HepG2 (cell line): ENCODE measurements around the gene RORC. TPM values are rescaled to one million over a fixed set of nuclear protein-coding genes. Genes with fewer than 3 reads are reported as not detected.
"Not testable (repeated sequence)": the region's sequence is repeated elsewhere in the genome, so short reads cannot be mapped to it uniquely, and the experiment has no call there.

Experiments
- ATAC-seq: fragments of 200-7000 bp; cut with Tn5 transposase; 3 replicates; pipeline ENCODE4 v1.9.1; 2020; ENCODE audit warnings: mild to moderate bottlenecking, moderate library complexity
- BruUV-seq: library from RNA; stranded (reverse); fragments of 400-500 nt; replicated peaks from 2 replicates; lab custom pipeline; 2021; lab: Mats Ljungman, UMichigan
- CTCF ChIA-PET: fragments of 300-600 bp; formaldehyde crosslinking; extraction: SDS; loops from one replicate; lab custom pipeline; 2021; ENCODE audit warnings: low total read pairs, inconsistent platforms, low intra/inter-chr PET ratio; lab: Yijun Ruan, JAX
- POLR2A ChIA-PET: fragments of 350-600 bp; sonication (Branson Sonifier 250); formaldehyde crosslinking; loops from one replicate; lab custom pipeline; 2020; ENCODE audit warnings: antibody characterized with exemption, inconsistent platforms; lab: Yijun Ruan, JAX
- DNase-seq: peaks from one replicate; pipeline ENCODE4 v3.0.0-alpha.2; 2015; ENCODE audit warnings: low spot score
- FAIRE-seq: peaks from 3 replicates; lab custom pipeline; 2011; peaks lifted over from hg19 to GRCh38; lab: Jason Lieb, UNC
- H2AFZ ChIP-seq: one replicate; pipeline ENCODE4 v1.6.1; 2011; ENCODE audit warnings: low read length, inconsistent platforms
- H3K27ac ChIP-seq: fragments of 300-600 bp; 3 replicates; pipeline ENCODE4 v1.8.0; 2011; ENCODE audit warnings: mixed run types, mild to moderate bottlenecking, mixed read lengths, low read length, inconsistent platforms; ENCODE audit not compliant: insufficient read depth; ENCODE audit errors: extremely low read length
- H3K27me3 ChIP-seq, 2 experiments: fragments of 200-600 bp in 1 of 2; 2 replicates in 1 of 2; 3 replicates in 1 of 2; pipeline versions ENCODE4 v1.6.0 to v1.8.0; 2011; ENCODE audit warnings: low read length in 2 of 2, mild to moderate bottlenecking in 2 of 2, moderate library complexity in 2 of 2, inconsistent platforms in 1 of 2; ENCODE audit not compliant: insufficient read depth in 2 of 2, control insufficient read depth in 1 of 2
- H3K36me3 ChIP-seq, 2 experiments: fragments of 200-600 bp in 1 of 2; replicated peaks in 1 of 2; 2 replicates in 1 of 2; 3 replicates in 1 of 2; pipeline versions ENCODE4 v1.5.1 to v1.8.0; 2011; ENCODE audit warnings: low read length in 2 of 2, inconsistent platforms in 1 of 2; ENCODE audit not compliant: insufficient read depth in 2 of 2, control insufficient read depth in 1 of 2
- H3K4me1 ChIP-seq: 2 replicates; pipeline ENCODE4 v1.5.1; 2012; ENCODE audit warnings: low read length, inconsistent platforms; ENCODE audit not compliant: insufficient read depth
- H3K4me2 ChIP-seq: 2 replicates; pipeline ENCODE4 v1.6.0; 2011; ENCODE audit warnings: low read depth, low read length, inconsistent platforms
- H3K4me3 ChIP-seq, 3 experiments: fragments of 200-600 bp in 1 of 3; sonication (generic), shearing (Covaris generic) in 1 of 3; replicated peaks in 1 of 3; 2 replicates each; pipeline ENCODE4 v1.5.1; 2011 to 2016; ENCODE audit warnings: low read length in 3 of 3, inconsistent platforms in 2 of 3, low read depth in 2 of 3, mild to moderate bottlenecking in 2 of 3, control low read depth in 1 of 3, mixed read lengths in 1 of 3; ENCODE audit not compliant: insufficient read depth in 1 of 3
- H3K79me2 ChIP-seq: one replicate; pipeline ENCODE4 v1.6.1; 2011; ENCODE audit warnings: low read length, inconsistent platforms; ENCODE audit not compliant: insufficient read depth
- H3K9ac ChIP-seq: 2 replicates; pipeline ENCODE4 v1.6.0; 2011; ENCODE audit warnings: mild to moderate bottlenecking, low read depth, low read length, inconsistent platforms; ENCODE audit not compliant: insufficient read depth
- H3K9me3 ChIP-seq: 2 replicates; pipeline ENCODE4 v1.5.1; 2012; ENCODE audit warnings: mild to moderate bottlenecking, low read length
- H4K20me1 ChIP-seq: 2 replicates; pipeline ENCODE4 v1.6.0; 2011; ENCODE audit warnings: inconsistent platforms, mild to moderate bottlenecking, low read length, moderate library complexity; ENCODE audit not compliant: insufficient read depth
- CHCHD3 ChIP-seq: sonication (generic); formaldehyde crosslinking; IDR thresholded peaks from 2 replicates; pipeline ENCODE4 v1.8.0; 2022; ENCODE audit warnings: mild to moderate bottlenecking, missing genetic modification reagents, moderate library complexity
- HNF4G ChIP-seq, 2 experiments: sonication (generic) in 1 of 2; formaldehyde crosslinking in 1 of 2; IDR thresholded peaks; 2 replicates each; pipeline versions ENCODE4 v1.4.0 to v1.6.1; 2011 to 2020; ENCODE audit warnings: borderline replicate concordance in 2 of 2, low read depth in 2 of 2, mild to moderate bottlenecking in 2 of 2, low read length in 1 of 2, missing genetic modification reagents in 1 of 2, moderate library complexity in 1 of 2
- MAFK ChIP-seq, 2 experiments: IDR thresholded peaks in 1 of 2; conservative IDR thresholded peaks in 1 of 2; 2 replicates each; pipeline ENCODE4 v1.6.1; 2011; ENCODE audit warnings: improper control_type of control experiment in 2 of 2, low read length in 2 of 2
- SALL2 ChIP-seq: sonication (generic); formaldehyde crosslinking; IDR thresholded peaks from 2 replicates; pipeline ENCODE4 v1.8.1; 2023; ENCODE audit warnings: mild to moderate bottlenecking, missing genetic modification reagents, inconsistent platforms
- ZEB1 ChIP-seq: IDR thresholded peaks from 2 replicates; pipeline ENCODE4 v1.6.1; 2012; ENCODE audit warnings: mild to moderate bottlenecking, low read depth, inconsistent platforms; ENCODE audit not compliant: insufficient replicate concordance
- ZNF354B ChIP-seq: sonication (generic); formaldehyde crosslinking; IDR thresholded peaks from 2 replicates; pipeline ENCODE4 v1.8.0; 2022; ENCODE audit warnings: mild to moderate bottlenecking, missing genetic modification reagents
- ZNF484 ChIP-seq: sonication (generic); formaldehyde crosslinking; IDR thresholded peaks from 2 replicates; pipeline ENCODE4 v1.5.1; 2020; ENCODE audit warnings: mild to moderate bottlenecking, low read depth, missing genetic modification reagents, borderline replicate concordance
- ZSCAN29 ChIP-seq: sonication (generic); formaldehyde crosslinking; conservative IDR thresholded peaks from 2 replicates; pipeline ENCODE4 v1.4.0; 2020; ENCODE audit warnings: mild to moderate bottlenecking, missing genetic modification reagents
- WGBS: methylation state at CpG from one replicate; pipeline ENCODE4 v1.1.6; 2017; ENCODE audit warnings: low lambda C conversion rate; 5-methylcytosine and 5-hydroxymethylcytosine counted together
- in situ Hi-C: cut with HindIII; loops from 2 replicates; pipeline ENCODE4 v1.10.0; 2017; ENCODE audit warnings: low pct_unique_long_range_greater_than_20kb; ENCODE audit not compliant: extremely low pct_ligation_motif_present
- intact Hi-C: fragments of 100-400 bp; cut with micrococcal nuclease; formaldehyde crosslinking; loops from one replicate; pipeline ENCODE4 v1.10.0; 2022; ENCODE audit not compliant: unreplicated experiment
- polyA plus RNA-seq, 8 experiments: library from polyadenylated mRNA; depleted of rRNA in 3 of 8; stranded (reverse) in 7 of 8; unstranded in 1 of 8; fragments of >200 nt; fragmentation: Illumina TruSeq in 4 of 8; extraction: Trizol in 4 of 8; gene quantifications; 2 replicates each; pipeline versions ENCODE4 v1.2.1 to v1.2.3, GENCODE V29; 2011 to 2016; ENCODE audit warnings: low read depth in 4 of 8, missing spikeins in 1 of 8, mixed read lengths in 1 of 8; ENCODE audit not compliant: insufficient read depth in 1 of 8
- total RNA-seq, 5 experiments: library from RNA; depleted of rRNA; stranded (reverse); fragments of >200 nt; fragmentation: Illumina TruSeq; extraction: Trizol; gene quantifications; 2 replicates each; pipeline ENCODE4 v1.2.3, GENCODE V29; 2016; ENCODE audit warnings: low read depth in 1 of 5
- TF ChIP-seq, protein P1 (sequence below): sonication (generic); formaldehyde crosslinking; IDR thresholded peaks from 2 replicates; pipeline ENCODE4 v1.8.0; 2022; ENCODE audit warnings: missing genetic modification reagents, mild to moderate bottlenecking, inconsistent platforms, borderline replicate concordance

RORC gene
- total and polyA plus RNA-seq, 2 of the 13 experiments (the other 11 are each of a cell fraction or from before 2014, with no cell fraction given), result 2.5 to 6.5 TPM

DNA sequence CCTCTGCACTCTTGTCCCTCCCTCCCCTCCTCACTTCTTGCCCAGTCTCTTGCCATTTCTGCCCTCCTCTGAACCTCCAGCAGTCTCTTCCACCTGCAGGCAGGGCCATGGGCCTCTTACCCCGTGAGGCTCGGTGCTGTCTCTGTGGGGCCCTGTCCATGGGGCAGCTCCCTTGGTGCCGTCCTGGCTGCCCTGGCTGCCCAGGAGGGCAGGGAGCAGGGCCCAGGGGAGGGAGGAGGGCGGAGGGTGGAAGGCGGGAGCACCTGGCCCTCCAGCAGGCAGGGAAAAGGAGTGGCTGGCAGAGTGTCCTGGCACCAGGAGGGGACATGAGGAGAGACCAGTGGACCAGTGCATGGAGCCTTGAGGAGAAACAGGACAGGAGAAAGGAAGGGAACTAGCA, at the start of gene RORC (continued):
- TF ChIP-seq, protein P1, sequence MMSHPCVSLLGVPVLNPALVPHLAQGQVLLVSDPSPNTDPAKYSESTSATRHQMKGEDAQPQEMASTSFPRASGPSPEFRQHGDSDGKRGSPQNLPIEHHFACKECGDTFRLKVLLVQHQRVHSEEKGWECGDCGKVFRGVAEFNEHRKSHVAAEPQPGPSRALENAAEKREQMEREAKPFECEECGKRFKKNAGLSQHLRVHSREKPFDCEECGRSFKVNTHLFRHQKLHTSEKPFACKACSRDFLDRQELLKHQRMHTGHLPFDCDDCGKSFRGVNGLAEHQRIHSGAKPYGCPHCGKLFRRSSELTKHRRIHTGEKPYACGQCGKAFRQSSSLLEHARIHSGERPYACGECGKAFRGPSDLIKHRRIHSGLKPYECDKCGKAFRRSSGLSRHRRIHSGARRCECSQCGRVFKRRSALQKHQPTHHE (CRISPR knock-in tag), result no peak
- TF ChIP-seq ZNF484 (no peak), CHCHD3 (no peak; the same call in 1 of the 2 replicates), ZSCAN29 (CRISPR knock-in tag) (no peak), ZNF354B (CRISPR knock-in tag) (no peak)
- TF ChIP-seq, all 625 proteins: peak for 21

DNA sequence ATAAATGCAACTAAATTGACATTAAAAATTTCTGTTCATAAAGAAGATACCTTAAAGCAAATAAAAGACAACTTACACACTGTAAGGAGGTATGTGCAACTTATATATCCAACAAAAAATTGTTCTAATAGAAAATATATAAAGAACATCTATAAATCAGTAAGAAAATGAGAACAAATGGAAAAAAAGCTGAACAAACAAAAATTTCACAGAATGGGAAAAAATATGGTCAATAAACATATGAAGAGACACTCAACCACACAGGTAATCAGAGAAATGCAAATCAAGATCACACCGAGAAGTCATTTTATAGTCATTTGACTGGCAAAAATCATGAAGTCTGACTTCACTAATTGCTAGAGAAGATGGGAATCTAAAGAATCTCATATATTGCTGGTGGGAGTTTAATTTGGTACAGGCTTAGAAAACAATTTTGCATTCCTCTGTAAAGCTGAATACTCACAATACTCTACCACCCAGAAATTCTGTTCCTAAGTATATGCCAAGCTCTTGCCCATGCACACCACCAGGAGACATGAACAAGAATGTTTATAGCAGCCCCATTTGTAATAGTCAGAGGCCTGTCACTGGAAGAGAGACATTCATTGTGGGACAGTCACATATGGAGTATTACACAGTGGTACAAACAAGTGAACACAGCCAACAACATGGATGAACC, 44.0 kb upstream of the RORC start:
- H3K27ac ChIP-seq, result no peak overlapping the region
- ChIA-PET POLR2A (no interaction called here), CTCF (no interaction called here)
- 94% methylated on average over 1 of the region's 1 CpG for WGBS
- intact Hi-C loops, result no loop called here
- in situ Hi-C loops, result no loop called here
- H3K9me3 ChIP-seq, result no peaks in the 10 kb centered on the region
- no TSS peak for BruUV-seq
- no peaks in the 10 kb centered on the region for H3K79me2 ChIP-seq
- DNase-seq (no peak), ATAC-seq (no peak), FAIRE-seq (no peak)
- no peak overlapping the region for H2AFZ ChIP-seq
- no peaks in the 10 kb centered on the region for H3K27me3 ChIP-seq
- H3K4me2 ChIP-seq, result no peak overlapping the region
- no peaks in the 10 kb centered on the region for H3K4me1 ChIP-seq
- H3K9ac ChIP-seq, result no peak overlapping the region
- peaks cover 2 to 3% of the 10 kb centered on the region in 2 experiments; a peak in 2 of 5 replicates for H3K36me3 ChIP-seq
- no peak overlapping the region for H3K4me3 ChIP-seq
- no peak for TF ChIP-seq ZEB1
- TF ChIP-seq SALL2 (CRISPR knock-in tag), result no peak
- TF ChIP-seq MAFK (conservative IDR thresholded peaks at IDR 0.05 in 1 of 2, IDR thresholded peaks at IDR 0.05 in 1 of 2; ENCODE audit: low read length in 2 of 2), result peak in 1 of 2 experiments; percentile 36; a peak in 2 of 4 replicates
- no peak for TF ChIP-seq HNF4G (IDR thresholded peaks at IDR 0.05; ENCODE audit: borderline replicate concordance, low read depth, low read length)
- no peak for TF ChIP-seq HNF4G (CRISPR knock-in tag; IDR thresholded peaks at IDR 0.05; ENCODE audit: borderline replicate concordance, low read depth)
- TF ChIP-seq, all 625 proteins: peak for 1
- H4K20me1 ChIP-seq, result no peaks in the 10 kb centered on the region

DNA sequence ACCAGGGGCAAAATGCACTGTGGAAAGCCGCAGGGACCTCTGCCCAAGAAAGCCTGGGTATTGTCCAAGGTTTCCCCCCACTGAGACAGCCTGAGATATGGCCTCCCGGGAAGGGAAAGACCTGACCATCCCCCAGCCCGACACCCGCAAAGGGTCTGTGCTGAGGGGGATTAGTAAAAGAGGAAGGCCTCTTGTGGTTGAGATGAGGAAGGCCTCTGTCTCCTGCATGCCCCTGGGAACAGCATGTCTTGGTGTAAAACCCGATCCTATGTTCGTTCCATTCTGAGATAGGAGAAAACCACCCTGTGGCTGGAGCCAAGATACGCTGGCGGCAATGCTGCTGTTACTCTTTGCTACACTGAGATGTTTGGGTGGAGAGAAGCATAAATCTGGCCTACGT, 41.2 kb upstream of the RORC start:
- in situ Hi-C loops, H3K9ac ChIP-seq, POLR2A ChIA-PET, H4K20me1 ChIP-seq, H3K36me3 ChIP-seq, H3K27ac ChIP-seq, H3K4me1 ChIP-seq, H3K27me3 ChIP-seq, H3K4me3 ChIP-seq, H3K9me3 ChIP-seq, DNase-seq, H3K4me2 ChIP-seq, H3K79me2 ChIP-seq, BruUV-seq, ATAC-seq, H2AFZ ChIP-seq, intact Hi-C loops, CTCF ChIA-PET, FAIRE-seq: not testable (repeated sequence)
- 94% methylated on average over 8 of the region's 9 CpGs for WGBS
